ENCODE measurements around the gene KCNG4. TPM values are rescaled to one million over a fixed set of nuclear protein-coding genes. Genes with fewer than 3 reads are reported as not detected.

Gene KCNG4
- total RNA-seq, 2 experiments from 2014 or later, result not detected

DNA sequence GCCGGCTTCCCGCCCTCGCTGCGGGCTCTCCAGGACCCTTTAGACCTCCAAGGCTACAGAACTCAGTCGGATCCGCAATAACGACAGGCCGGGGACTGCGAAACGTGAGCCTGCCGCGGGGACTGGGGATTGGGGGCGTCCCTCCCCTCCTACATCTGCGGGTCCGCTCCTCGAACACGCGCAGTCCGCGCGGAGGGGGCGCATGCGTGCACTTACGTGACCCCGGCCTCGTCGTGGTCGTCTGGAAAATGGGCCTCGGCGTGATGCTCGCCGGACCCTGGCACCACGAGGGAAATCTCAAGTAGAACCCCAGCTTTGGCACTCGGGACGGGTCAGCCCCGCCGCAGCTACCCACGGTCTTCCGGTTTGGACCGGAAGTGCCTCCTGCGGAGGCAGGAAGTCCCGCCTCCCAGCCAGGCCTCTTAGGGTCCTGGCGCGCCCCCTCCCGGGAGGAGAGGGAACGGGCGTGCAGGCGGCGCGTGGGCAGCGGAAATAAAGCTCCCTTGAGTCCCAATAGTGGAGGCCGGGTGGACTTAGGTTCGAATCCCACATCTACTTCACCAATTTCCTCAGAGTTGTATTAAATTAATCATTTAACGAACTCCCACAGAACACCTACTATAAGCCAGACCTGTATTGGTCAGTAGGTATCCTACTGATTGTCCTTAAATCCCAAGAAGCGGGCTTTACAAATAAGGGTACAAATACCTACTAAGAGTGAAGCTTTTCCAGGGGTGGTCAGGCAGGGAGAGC lies 53.0 kb downstream of the KCNG4 start, which contains the start of gene TAF1C:
Gene TAF1C (minus strand): TSS at position 373 of the 753 bp plus-strand sequence. CDS start 2,069 bp downstream, outside the sequence.
- H3K9me3 Mint-ChIP-seq, result no peaks in the 10 kb centered on the region
- no peaks in the 10 kb centered on the region for H3K36me3 Mint-ChIP-seq
- peak within 1 kb of the TSS; percentile 90 for H3K27ac Mint-ChIP-seq
- POLR2A ChIA-PET, result interaction anchor here (1.0 to 1.6 kb wide), 5 partner anchors 70 to 328 kb away, joined by 3 to 9 read pairs (median 4); partner anchors contain the start of gene MBTPS1
- DNase-seq (peak; percentile 95), ATAC-seq (ENCODE audit: low read depth) (peak; percentile 85)
- H3K4me1 Mint-ChIP-seq, result peaks cover 11% of the 10 kb centered on the region
- H3K4me3 Mint-ChIP-seq, result peak within 1 kb of the TSS; percentile 90
- no peaks in the 10 kb centered on the region for H3K27me3 Mint-ChIP-seq

DNA sequence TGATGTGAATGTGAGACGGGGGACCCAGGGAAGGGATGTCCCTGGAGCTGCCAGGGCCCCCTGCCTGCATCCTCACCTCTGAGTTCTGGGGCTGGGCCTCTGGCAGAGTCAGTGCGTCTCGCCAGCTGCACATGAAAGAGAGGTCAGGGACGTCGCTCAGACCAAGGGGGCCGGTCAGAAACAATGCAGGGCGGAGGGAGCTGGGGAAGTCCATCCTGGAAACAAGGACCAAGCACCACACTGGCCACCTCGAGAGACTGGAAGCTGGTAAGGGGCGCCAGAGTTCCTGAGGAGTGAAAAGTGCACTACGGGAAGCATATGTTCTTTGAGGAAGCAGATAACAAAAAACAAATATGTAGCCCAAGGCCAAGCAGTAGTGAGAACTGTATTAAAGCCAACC lies 55.0 kb downstream of the KCNG4 start:
- DNase-seq, result no peak
- H3K4me1 Mint-ChIP-seq, result peaks cover 11% of the 10 kb centered on the region
- H3K27me3 Mint-ChIP-seq, result no peaks in the 10 kb centered on the region
- H3K27ac Mint-ChIP-seq, result no peak overlapping the region
- no peaks in the 10 kb centered on the region for H3K9me3 Mint-ChIP-seq
- POLR2A ChIA-PET, result no interaction called here
- H3K4me3 Mint-ChIP-seq, result peak overlapping the region; percentile 90
- H3K36me3 Mint-ChIP-seq, result no peaks in the 10 kb centered on the region
- ATAC-seq (ENCODE audit: low read depth), result no peak

DNA sequence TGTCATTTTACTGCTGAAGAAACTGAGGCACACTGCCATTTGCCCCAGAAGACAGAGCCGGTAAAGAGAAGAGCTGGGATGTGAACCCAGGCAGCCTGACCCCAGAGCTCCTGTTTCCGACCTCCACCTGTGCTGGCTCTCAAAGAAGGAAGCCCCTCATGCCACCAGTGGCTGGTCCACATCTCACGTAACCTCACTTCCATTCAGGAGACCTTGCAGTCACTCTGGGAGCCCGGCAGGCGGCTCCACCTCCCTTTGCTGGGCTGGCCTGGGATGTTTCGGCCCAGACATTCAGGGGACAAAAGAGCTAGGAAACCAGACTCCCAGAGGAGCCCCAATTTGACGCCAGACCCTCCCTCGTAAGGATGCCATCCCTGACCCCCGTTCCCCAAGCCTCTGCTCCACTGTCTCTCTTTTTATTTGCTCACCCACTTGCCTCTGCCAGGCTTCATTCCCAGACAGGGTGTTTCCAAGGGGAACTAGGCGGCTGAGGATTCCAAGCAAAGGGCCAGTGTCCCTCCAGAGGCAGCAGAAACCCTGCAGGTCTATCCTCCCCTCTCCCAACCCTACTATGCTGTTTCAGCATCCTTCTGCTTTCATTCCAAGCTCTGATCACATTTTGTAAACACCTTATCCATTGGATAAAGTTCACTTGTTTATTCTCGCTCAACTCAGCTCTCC lies 55.8 kb downstream of the KCNG4 start:
- H3K36me3 Mint-ChIP-seq, result no peaks in the 10 kb centered on the region
- no peaks in the 10 kb centered on the region for H3K9me3 Mint-ChIP-seq
- H3K4me3 Mint-ChIP-seq, result no peak overlapping the region
- H3K4me1 Mint-ChIP-seq, result peaks cover 11% of the 10 kb centered on the region
- peak overlapping the region; percentile 62 for H3K27ac Mint-ChIP-seq
- ATAC-seq (ENCODE audit: low read depth) (no peak), DNase-seq (no peak)
- POLR2A ChIA-PET, result no interaction called here
- H3K27me3 Mint-ChIP-seq, result no peaks in the 10 kb centered on the region

DNA sequence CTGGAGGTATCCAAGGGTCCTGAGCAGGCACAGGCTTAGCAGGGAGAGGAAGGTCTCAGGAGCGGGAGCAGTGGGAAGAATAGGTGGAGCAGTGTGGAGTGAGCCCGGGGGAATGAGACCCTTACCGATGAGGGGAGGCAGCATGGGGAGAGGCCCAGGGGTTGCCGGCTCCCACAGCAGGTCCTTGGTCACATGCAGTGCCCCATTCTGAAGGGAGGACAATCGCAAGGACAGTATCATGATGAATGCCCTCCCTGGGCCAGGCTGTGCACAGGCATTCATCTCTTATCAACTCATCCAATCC lies 56.3 kb downstream of the KCNG4 start:
- DNase-seq (no peak), ATAC-seq (ENCODE audit: low read depth) (no peak)
- POLR2A ChIA-PET, result no interaction called here
- H3K27ac Mint-ChIP-seq, result no peak overlapping the region
- no peaks in the 10 kb centered on the region for H3K36me3 Mint-ChIP-seq
- H3K27me3 Mint-ChIP-seq, result no peaks in the 10 kb centered on the region
- no peaks in the 10 kb centered on the region for H3K9me3 Mint-ChIP-seq
- no peak overlapping the region for H3K4me3 Mint-ChIP-seq
- H3K4me1 Mint-ChIP-seq, result peaks cover 11% of the 10 kb centered on the region

DNA sequence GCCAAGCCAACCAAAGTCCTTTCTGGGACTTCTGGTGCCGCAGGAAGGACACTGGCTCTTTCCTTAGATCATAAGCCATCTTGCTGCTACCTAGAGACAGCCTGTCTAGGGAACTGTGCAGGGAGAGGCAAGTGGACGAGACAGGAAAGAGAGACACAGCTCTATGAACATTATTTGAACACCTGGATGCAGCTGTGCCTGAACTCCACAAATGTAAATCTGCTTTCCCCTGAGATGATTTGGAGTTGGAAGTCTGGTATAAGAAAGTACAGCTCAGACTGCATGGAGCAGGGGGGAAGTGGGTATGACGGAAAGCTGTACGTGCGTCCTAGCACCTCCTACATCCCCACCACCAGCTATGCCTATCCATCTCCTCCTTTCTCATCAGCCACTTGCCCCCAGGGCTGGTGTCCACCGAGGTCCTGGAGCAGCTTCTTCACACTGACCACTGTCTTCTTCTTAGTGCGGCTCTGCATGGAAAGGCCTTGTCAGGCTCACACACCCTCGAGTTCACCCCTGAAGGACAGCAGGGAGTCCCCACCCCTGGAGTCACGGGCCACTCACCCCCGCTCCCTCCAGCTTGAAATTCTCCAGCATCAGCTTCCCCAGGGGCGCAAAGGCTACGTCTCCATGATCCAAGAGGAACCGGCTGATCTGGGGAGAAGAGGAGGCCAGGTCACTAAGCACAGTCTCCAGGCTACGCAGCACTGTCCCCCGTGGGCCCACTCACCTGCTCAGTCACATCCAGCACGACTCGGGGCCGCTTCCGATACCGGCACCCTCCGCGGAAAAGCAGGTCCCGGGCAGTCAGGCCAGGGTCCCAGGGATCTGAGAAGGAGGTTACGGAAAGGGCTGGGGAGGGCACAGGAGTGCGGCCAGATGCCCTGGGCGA lies 56.9 kb downstream of the KCNG4 start:
- no peak overlapping the region for H3K4me3 Mint-ChIP-seq
- no peak overlapping the region for H3K27ac Mint-ChIP-seq
- no peak for DNase-seq
- no peak for ATAC-seq (ENCODE audit: low read depth)
- POLR2A ChIA-PET, result no interaction called here
- peaks cover 11% of the 10 kb centered on the region for H3K4me1 Mint-ChIP-seq
- no peaks in the 10 kb centered on the region for H3K27me3 Mint-ChIP-seq
- H3K9me3 Mint-ChIP-seq, result no peaks in the 10 kb centered on the region
- peaks cover under 1% of the 10 kb centered on the region for H3K36me3 Mint-ChIP-seq

DNA sequence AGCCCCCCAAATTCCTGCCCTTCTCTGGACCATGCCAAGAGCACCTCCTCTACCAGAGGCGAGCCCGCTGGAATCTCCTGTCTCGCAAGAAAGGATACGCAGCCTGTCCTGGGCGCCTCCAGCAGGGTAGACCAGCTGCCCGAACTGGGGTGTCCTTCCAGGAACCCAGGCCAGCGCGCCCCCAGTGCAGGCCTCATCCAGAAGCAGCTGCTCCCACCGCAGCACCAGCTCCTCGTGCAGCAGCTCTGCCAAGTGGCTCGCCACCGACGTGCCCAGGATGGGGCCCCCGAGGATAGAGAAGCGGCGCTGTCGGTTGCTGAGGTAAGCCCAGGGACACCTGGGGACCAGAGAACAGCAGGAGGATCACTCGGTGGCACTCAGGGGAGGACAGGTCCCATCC lies 57.7 kb downstream of the KCNG4 start:
- DNase-seq (no peak), ATAC-seq (ENCODE audit: low read depth) (no peak)
- Mint-ChIP-seq H3K4me3 (no peak overlapping the region), H3K9me3 (no peaks in the 10 kb centered on the region), H3K27ac (no peak overlapping the region), H3K4me1 (peaks cover 11% of the 10 kb centered on the region), H3K36me3 (peaks cover 3% of the 10 kb centered on the region), H3K27me3 (no peaks in the 10 kb centered on the region)
- POLR2A ChIA-PET, result no interaction called here

DNA sequence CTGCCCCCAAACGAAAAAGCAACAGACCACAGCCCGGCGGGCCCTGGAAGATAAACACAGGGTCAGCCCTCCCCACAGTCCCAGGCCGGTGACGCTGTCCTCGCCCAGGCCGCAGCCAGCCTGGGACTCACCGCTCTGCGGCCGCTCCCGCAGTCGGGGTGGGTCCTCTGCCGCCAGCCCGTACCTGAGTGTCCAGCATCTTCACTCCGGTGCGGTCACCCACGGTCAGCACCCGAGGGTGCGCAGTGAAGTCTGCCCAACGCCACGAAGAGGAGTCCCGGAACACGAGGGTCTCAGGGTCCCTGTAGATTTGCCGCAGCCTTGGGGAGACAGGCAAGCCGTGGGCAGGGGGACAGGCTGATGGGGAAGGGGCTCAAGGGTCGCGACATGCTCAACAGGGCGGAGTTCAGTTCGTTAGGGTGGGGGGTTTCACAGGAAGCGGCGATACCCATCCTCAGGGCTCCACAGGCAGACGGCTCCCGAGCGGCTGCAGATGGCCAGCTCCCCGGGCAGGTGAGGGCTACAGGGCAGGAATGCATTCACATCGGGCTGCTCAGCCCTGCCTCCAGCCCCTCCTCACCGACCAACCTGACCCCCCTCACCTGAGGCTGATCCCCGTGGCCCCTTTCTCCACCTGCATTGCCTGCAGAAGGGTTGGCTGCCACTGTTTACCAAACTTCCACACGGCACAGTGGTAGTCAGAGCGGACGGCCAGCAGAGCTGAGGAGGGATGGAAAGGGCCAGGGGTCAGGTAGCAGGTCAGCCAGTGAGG lies 58.5 kb downstream of the KCNG4 start:
- ATAC-seq (ENCODE audit: low read depth), result no peak
- Mint-ChIP-seq H3K9me3 (no peaks in the 10 kb centered on the region), H3K27ac (no peak overlapping the region), H3K27me3 (no peaks in the 10 kb centered on the region), H3K4me3 (no peak overlapping the region), H3K4me1 (peaks cover 11% of the 10 kb centered on the region), H3K36me3 (peaks cover 3% of the 10 kb centered on the region)
- no peak for DNase-seq
- POLR2A ChIA-PET, result no interaction called here

DNA sequence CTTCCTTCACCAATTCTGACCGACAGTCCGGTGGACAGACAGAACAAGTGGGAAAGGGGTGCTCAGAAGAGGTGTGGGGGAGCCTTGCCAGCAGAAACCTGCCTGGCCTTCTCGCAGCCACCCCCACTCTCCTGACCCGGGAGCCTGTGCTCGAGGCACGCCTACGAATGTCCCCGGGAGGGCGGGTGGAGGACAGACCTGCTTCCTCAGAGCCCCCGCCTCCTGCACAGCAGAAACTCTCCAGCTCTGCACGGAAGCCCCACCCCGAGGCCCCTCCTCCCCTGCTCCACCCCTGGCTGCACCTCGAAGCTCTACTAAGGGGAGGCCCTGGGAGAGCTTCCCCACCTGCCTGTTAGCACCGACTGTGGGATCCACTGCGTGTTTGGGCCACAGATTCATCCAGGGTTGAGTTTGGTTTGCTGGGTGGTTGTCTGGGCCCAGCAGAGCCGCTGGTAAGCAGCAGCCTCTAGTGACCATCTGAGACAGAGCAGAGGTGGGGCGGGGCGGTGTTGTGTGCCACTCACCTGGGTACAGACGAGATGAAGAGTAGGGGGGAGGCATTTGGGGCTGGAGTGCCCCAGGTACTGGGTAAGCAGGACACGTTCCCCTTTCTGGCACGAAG lies 59.2 kb downstream of the KCNG4 start:
- no peak for ATAC-seq (ENCODE audit: low read depth)
- H3K4me3 Mint-ChIP-seq, result no peak overlapping the region
- no peaks in the 10 kb centered on the region for H3K9me3 Mint-ChIP-seq
- no peak overlapping the region for H3K27ac Mint-ChIP-seq
- DNase-seq, result no peak
- H3K36me3 Mint-ChIP-seq, result peaks cover 3% of the 10 kb centered on the region
- H3K4me1 Mint-ChIP-seq, result peaks cover 8% of the 10 kb centered on the region
- POLR2A ChIA-PET, result no interaction called here
- H3K27me3 Mint-ChIP-seq, result no peaks in the 10 kb centered on the region

DNA sequence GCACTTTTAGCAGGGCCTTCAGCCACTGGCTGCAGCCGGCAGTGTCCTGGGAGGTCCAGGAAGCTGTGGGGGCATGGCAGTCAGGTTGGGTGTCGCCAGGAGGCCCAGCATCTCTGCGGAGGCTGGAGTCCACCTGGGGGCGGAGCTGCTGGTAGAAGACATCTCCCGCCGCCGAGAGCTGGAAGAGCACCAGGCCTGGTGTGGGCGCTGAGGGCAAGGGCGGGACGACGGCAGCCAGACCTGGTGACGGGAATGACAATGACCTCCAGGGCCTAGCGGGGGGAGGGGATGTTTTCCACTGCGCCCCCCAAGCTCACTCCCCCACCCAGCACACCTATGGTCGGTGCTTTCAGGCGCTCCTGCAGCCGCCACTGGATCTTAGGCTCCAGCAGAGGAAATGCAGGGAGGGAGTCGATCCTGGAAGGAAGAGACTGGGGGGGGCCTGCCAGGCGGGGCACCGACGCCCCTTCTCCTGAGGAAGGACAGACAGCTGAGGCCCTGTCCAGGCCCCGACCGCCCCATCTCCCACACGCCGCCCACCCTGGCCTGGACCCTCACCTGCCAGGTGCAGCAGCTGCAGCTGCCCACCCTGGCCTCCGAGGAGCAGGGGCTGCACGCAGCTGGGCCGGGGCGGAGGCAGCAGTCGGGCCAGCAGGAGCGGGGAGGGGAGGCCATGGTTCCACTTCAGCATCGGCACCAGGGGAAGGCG lies 60.0 kb downstream of the KCNG4 start:
- Mint-ChIP-seq H3K4me3 (no peak overlapping the region), H3K9me3 (no peaks in the 10 kb centered on the region), H3K27me3 (no peaks in the 10 kb centered on the region), H3K4me1 (peaks cover 1% of the 10 kb centered on the region), H3K36me3 (peaks cover 3% of the 10 kb centered on the region), H3K27ac (no peak overlapping the region)
- ATAC-seq (ENCODE audit: low read depth) (no peak), DNase-seq (no peak)
- POLR2A ChIA-PET, result no interaction called here

DNA sequence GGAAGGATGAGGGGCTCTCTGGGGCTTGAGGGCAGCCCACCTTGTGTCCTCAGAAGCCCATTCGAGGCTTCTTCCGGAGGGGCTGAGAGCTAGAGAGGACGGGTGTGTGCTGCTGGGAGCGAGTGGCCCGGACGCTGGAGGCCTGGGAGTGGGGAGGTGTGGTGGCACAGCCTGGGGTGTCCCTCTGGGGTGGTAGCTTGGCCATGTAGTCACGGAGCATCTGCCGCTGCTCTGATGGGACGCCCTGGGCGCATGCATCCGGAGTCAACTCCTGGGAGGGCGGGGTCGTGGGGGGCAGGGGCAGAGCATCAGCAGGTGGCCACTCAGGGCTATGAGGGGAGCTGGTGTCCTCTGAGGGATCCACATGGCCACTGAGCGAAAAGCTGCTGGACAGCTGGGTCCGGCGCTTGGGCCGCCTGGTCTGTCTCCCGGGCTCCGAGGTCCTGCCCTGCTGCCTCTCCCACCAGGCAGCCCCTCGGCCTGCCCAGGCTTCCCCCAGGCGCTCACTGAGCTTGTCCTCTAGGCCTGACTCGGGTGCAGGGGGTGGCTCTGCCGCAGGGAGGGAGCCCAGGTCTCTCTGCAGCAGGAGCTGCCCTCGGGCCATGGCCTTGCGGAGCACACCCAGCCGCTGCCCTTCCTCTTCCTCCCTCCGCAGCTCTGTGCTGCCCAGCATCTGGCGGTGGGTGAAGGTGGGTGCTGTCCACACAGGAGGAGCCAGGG lies 60.8 kb downstream of the KCNG4 start:
- ATAC-seq (ENCODE audit: low read depth) (no peak), DNase-seq (no peak)
- peaks cover 3% of the 10 kb centered on the region for H3K36me3 Mint-ChIP-seq
- POLR2A ChIA-PET, result no interaction called here
- H3K9me3 Mint-ChIP-seq, result no peaks in the 10 kb centered on the region
- no peak overlapping the region for H3K4me3 Mint-ChIP-seq
- H3K4me1 Mint-ChIP-seq, result no peaks in the 10 kb centered on the region
- H3K27ac Mint-ChIP-seq, result no peak overlapping the region
- H3K27me3 Mint-ChIP-seq, result no peaks in the 10 kb centered on the region

DNA sequence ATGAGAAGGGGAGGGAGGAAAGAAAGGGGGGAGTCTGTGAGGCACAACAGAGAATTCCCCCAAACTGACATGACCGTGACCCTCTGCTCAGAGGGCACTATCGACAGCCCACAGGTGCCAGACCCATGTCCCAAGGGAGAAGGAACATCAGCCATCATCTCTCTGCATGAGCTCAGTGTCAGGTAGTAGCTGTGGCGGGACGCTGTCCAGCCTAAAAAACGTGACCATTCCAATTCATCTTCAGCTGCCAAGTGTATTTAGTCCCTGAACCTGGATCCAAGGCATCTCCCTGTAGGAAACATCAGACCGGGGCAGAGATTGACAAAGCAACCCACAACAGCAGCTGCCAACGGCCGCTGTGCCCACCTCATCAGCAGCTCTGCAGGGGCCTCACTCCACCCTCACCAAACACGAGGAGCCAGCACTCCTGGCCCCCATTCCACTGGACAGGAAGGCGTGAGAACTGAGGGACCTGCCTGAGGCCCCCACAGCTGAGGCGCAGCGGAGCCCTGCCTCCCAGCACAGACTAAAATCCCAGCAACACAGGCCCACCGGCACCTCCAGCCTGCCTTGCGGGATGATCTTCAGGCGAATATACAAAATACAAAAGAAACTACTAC lies 61.6 kb downstream of the KCNG4 start:
- Mint-ChIP-seq H3K4me1 (no peaks in the 10 kb centered on the region), H3K4me3 (no peak overlapping the region), H3K9me3 (no peaks in the 10 kb centered on the region), H3K27me3 (peaks cover 2% of the 10 kb centered on the region), H3K27ac (no peak overlapping the region), H3K36me3 (peaks cover 3% of the 10 kb centered on the region)
- DNase-seq, result no peak
- no peak for ATAC-seq (ENCODE audit: low read depth)
- POLR2A ChIA-PET, result no interaction called here

DNA sequence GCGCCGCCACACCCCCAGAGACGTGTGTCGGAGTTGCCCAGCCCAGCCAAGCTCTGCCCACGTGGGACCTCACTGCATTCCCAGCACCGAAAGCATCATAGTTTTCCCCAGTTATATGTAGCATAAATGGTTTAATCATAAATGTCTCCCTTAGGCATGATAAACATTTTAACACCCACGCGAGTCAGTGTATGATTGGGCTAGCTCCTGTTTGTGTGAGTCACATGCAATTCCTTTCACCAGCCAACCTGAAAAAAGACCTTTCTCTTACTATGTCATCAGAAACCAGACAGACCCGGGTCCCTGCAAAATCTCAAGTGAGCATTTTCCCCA lies 62.1 kb downstream of the KCNG4 start:
- POLR2A ChIA-PET, result no interaction called here
- peaks cover 2% of the 10 kb centered on the region for H3K27me3 Mint-ChIP-seq
- ATAC-seq (ENCODE audit: low read depth) (no peak), DNase-seq (no peak)
- H3K4me3 Mint-ChIP-seq, result no peak overlapping the region
- no peaks in the 10 kb centered on the region for H3K9me3 Mint-ChIP-seq
- no peaks in the 10 kb centered on the region for H3K4me1 Mint-ChIP-seq
- H3K36me3 Mint-ChIP-seq, result peaks cover 3% of the 10 kb centered on the region
- no peak overlapping the region for H3K27ac Mint-ChIP-seq
